ENCODE results near the gene FBXL12.

The FBXL12 gene

DNA sequence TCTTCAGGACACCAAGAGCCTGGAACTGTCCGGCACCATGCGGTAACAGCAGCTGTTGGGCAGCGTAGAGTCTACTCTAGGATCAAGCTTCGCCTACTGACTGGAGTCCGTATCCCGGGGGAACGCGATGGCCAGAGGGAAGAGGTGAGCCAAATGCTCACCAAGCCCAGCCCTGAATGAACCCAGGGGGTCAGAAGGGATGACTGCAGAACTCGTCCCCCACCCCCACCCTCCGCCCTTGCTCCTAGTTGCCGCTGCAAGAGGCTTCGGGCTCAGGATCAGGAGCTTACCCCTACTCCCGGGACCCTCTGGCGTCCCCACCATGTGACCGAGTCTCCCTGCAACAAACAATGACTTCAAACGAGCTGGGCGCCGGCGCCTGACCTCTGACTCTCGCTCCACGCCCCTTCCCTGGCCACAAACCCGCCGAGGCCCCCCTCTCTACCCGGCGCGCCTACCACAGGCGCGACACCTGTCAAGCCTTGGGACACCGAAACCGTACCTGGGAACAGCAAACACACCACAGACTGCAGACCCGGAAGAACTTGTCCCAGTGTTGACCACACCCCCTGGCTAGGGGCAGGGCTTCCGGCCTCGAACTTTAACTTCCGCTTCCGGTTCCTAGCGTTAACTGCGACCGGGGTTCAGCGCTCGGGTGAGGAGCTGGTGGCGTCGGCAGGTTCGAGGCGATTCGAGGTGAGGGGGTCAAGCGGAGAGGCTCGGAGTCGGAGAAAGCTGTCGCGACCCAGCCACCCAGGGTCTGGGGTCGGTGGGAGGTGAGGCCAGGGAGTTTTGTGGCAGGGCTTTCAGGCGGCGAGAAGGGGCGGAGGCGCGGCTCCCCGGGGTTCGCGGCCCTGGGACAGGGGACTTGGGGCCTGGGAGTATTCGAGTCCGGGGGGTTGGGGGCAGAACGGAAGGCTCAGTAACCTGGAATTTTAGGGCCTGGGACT, 8.7 kb upstream of the FBXL12 start, which contains the start of gene UBL5 (continued):
- TF ChIP-seq ZSCAN23 (tag by site-specific recombination; IDR thresholded peaks at IDR 0.05) (no peak), ZNF223 (tag by site-specific recombination; IDR thresholded peaks at IDR 0.05) (no peak), ZNF133 (tag by site-specific recombination; IDR thresholded peaks at IDR 0.05) (no peak), ZNF211 (tag by site-specific recombination; IDR thresholded peaks at IDR 0.05; ENCODE audit: low read depth) (no peak), ZBTB8A (tag by site-specific recombination; IDR thresholded peaks at IDR 0.05) (0 out of 2 replicates have a peak, but pooled peaks have one; percentile 20), KLF9 (tag by site-specific recombination; IDR thresholded peaks at IDR 0.05; ENCODE audit: low read depth) (peak; percentile 98), ZNF366 (tag by site-specific recombination; conservative IDR thresholded peaks at IDR 0.05) (no peak), ZXDB (tag by site-specific recombination; IDR thresholded peaks at IDR 0.05) (peak; percentile 67; the same call in 1 of the 2 replicates), ZNF664 (tag by site-specific recombination; IDR thresholded peaks at IDR 0.05) (no peak), GLIS1 (tag by site-specific recombination; IDR thresholded peaks at IDR 0.05) (no peak), ZNF221 (tag by site-specific recombination; IDR thresholded peaks at IDR 0.05; ENCODE audit: borderline replicate concordance) (no peak), ZNF404 (tag by site-specific recombination; IDR thresholded peaks at IDR 0.05) (no peak), ZNF561 (tag by site-specific recombination; IDR thresholded peaks at IDR 0.05; ENCODE audit: borderline replicate concordance) (no peak; the same call in 1 of the 2 replicates), ZNF146 (tag by site-specific recombination; IDR thresholded peaks at IDR 0.05) (no peak), ZNF214 (tag by site-specific recombination; IDR thresholded peaks at IDR 0.05; ENCODE audit: borderline replicate concordance) (no peak), PRDM2 (tag by site-specific recombination; IDR thresholded peaks at IDR 0.05; ENCODE audit: borderline replicate concordance) (no peak), ZNF747 (tag by site-specific recombination; IDR thresholded peaks at IDR 0.05) (no peak), KLF16 (tag by site-specific recombination; IDR thresholded peaks at IDR 0.05) (peak; percentile 81; the same call in 1 of the 2 replicates), GLI2 (tag by site-specific recombination; IDR thresholded peaks at IDR 0.05; ENCODE audit: borderline replicate concordance, low read depth) (no peak), ZNF394 (tag by site-specific recombination; IDR thresholded peaks at IDR 0.05; ENCODE audit: borderline replicate concordance) (no peak), GLI4 (tag by site-specific recombination; IDR thresholded peaks at IDR 0.05) (peak; percentile 27; the same call in 1 of the 2 replicates), ZNF114 (tag by site-specific recombination; IDR thresholded peaks at IDR 0.05) (no peak), ZNF18 (tag by site-specific recombination; IDR thresholded peaks at IDR 0.05) (no peak), BCL11A (tag by site-specific recombination; IDR thresholded peaks at IDR 0.05; ENCODE audit: low read depth) (no peak), OSR2 (tag by site-specific recombination; IDR thresholded peaks at IDR 0.05) (no peak), ZNF837 (tag by site-specific recombination; IDR thresholded peaks at IDR 0.05) (no peak), ZNF776 (tag by site-specific recombination; IDR thresholded peaks at IDR 0.05; ENCODE audit: borderline replicate concordance) (no peak), ZNF266 (tag by site-specific recombination; IDR thresholded peaks at IDR 0.05; ENCODE audit: low read depth) (no peak)
- TF ChIP-seq, protein P1, sequence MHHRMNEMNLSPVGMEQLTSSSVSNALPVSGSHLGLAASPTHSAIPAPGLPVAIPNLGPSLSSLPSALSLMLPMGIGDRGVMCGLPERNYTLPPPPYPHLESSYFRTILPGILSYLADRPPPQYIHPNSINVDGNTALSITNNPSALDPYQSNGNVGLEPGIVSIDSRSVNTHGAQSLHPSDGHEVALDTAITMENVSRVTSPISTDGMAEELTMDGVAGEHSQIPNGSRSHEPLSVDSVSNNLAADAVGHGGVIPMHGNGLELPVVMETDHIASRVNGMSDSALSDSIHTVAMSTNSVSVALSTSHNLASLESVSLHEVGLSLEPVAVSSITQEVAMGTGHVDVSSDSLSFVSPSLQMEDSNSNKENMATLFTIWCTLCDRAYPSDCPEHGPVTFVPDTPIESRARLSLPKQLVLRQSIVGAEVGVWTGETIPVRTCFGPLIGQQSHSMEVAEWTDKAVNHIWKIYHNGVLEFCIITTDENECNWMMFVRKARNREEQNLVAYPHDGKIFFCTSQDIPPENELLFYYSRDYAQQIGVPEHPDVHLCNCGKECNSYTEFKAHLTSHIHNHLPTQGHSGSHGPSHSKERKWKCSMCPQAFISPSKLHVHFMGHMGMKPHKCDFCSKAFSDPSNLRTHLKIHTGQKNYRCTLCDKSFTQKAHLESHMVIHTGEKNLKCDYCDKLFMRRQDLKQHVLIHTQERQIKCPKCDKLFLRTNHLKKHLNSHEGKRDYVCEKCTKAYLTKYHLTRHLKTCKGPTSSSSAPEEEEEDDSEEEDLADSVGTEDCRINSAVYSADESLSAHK (tag by site-specific recombination; IDR thresholded peaks at IDR 0.05), result no peak
- TF ChIP-seq, protein P2, sequence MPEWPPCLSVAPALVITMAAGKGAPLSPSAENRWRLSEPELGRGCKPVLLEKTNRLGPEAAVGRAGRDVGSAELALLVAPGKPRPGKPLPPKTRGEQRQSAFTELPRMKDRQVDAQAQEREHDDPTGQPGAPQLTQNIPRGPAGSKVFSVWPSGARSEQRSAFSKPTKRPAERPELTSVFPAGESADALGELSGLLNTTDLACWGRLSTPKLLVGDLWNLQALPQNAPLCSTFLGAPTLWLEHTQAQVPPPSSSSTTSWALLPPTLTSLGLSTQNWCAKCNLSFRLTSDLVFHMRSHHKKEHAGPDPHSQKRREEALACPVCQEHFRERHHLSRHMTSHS (tag by site-specific recombination; IDR thresholded peaks at IDR 0.05), result no peak
